GM18951 (cell line): ENCODE data around the gene PRAC2.

ENCODE experiments used
- POLR2A ChIP-seq: IDR thresholded peaks from 4 replicates; pipeline ENCODE4 v1.6.1; 2011; ENCODE audit warnings: mild to moderate bottlenecking; ENCODE audit not compliant: insufficient read length, insufficient read depth; ENCODE audit errors: extremely low read depth
- in situ Hi-C: fragments of 300-500 bp; cut with MboI; formaldehyde crosslinking; loops from one replicate; pipeline ENCODE4 v1.12.0; 2022; ENCODE audit warnings: low sequenced_read_pairs, mixed read lengths, inconsistent platforms; ENCODE audit not compliant: unreplicated experiment

The PRAC2 gene

DNA sequence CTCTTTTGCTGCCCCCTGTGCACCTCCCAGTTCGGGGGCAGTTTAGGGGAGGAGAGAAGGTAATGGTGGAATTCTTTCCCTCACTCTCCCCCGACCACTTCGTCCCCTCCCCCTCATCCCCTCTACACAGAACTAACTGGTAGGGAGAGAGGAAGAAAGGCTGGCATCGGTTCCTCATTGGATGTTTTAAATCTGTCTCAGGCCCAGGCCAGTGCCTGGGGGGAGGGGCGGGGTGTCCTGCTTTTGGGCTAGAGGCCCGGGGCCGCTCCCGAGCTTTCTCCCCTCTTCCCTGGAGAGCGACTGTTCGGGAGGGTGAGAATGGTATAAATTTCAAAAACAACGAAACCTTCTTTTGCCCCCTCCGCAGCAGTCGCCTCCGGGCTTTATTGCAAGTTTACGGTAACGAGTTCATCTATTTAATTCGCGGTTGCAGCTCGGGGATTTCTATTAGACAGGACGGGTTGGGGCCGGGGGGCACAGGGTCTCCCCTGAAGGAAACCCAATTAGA lies at the start of gene PRAC2:
TSS of gene PRAC2 (plus strand) at position 271 of the 508 bp plus-strand sequence. CDS start 1,226 bp downstream, outside the sequence.
- in situ Hi-C loops, result loop anchor here (10.0 kb wide), 1 partner anchor 162 kb away; no protein-coding TSS in a partner anchor
- TF ChIP-seq POLR2A, result no peak

DNA sequence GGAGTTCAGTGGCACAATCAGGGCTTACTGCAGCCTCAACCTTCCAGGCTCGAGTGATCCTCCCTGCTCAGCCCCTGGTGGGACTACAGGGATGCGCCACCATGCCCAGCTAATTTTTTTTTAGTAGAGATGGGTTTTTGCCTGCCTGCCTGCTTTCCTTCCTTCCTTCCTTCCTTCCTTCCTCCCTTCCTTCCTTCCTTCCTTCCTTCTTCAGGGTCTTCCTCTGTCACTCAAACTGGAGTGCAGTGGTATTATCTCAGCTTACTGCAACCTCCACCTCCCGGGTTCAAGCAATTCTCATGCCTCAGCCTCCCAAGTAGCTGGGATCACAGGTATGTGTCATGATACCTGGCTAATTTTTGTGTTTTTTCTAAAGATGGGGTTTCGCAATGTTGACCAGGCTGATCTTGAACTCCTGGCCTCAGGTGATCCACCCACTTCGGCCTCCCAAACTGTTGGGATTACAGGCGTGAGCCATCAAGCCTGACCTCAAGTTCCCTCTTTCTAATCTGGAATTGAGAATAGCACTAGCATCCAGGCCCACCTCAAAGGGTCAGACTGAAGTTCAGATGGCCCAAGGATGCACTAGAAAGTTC lies 45.9 kb upstream of the PRAC2 start:
- in situ Hi-C loops, result loop anchor here (10.0 kb wide), 1 partner anchor 208 kb away; no protein-coding TSS in a partner anchor
- TF ChIP-seq POLR2A, result no peak

DNA sequence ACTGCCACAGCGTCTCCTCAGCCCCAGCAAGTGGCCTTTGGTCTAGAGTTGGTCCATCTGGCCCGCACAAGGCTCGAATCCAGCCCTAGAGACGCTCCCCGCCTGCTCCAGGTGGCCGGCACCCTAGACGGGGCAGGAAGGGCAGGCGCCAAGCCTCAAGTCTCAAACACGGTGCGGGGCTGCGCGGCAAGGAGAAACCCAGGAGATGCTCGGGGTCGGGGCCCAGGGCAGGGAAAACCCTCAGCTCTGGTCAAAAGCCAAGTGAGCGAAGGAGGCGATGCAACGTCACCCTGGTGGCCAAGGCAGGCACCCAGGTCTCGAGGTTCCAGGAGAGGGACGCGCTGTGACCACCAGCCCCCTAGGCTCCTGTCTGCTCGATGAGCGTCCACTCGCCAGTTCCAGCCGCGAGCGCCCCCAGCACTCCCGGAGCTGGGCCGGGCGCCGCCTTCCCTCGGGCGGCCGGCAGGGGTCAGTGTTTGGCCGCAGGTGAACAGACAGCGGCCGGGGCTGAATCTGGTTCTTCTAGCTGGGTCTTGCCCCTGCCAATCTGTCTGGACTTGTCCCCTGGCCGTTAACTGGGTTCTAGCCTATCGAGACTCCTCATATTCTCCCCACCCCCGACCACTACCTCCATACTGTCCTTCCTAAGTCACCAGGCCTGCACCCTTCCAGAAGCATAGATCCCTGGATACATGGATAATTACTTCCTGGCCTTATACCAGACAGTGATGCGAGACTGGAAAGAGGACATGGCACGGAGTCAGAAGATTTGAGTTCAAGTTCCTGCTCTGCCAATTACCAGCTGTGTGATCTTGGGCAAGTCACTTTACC lies 44.6 kb upstream of the PRAC2 start:
- TF ChIP-seq POLR2A, result no peak
- in situ Hi-C loops, result loop anchor here (10.0 kb wide), 1 partner anchor 206 kb away; no protein-coding TSS in a partner anchor

DNA sequence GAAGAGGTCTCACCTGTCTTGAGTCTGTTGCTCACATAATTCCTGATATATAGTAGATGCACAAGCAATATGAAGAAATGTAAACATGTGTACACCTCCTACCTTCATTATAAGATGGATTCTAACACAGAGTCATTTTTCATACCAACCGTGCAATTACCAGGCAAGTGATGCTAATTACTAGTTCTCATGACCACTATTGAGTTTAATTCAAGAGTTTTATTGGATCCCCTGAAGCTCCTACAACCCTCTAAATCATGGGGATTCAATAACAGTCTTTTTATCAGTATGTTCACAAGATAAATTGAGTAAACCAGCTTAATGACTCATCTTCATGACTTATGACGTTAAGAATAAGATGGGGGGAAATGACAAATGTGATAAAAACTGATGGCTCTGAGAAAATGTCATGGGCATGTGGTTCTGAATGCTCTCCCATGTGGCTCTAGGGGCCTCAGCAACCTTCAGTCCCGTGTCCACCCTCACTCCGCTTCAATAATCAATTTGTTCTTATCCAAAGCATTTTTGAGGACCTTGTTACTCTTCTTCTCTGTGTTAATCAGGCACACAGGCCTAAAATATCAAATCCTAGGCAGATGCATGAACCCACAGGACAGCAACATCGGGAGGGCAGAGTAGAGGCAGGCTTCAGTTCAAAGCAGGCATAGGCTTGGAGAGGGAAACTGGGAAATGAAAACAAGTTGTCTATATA lies 43.4 kb upstream of the PRAC2 start:
- no peak for TF ChIP-seq POLR2A
- in situ Hi-C loops, result loop anchor here (10.0 kb wide), 1 partner anchor 205 kb away; no protein-coding TSS in a partner anchor

DNA sequence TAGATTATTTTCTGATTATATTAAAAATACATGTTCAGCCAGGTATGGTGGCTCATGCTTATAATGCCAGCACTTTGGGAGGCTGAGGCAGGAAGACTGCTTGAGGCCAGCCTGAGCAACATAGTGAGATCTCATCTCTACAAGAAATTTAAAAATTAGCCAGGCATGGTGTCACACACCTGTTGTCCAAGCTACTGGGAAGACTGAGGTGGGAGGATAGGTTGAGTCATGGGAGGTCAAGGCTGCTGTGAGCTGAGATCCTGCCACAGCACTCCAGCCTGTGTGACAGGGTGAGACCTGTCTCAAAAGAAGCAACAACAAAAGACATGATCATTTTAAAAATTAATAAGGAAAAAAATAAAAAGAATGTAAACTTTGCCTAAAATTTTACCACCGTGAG lies 41.4 kb upstream of the PRAC2 start:
- no peak for TF ChIP-seq POLR2A
- in situ Hi-C loops, result no loop called here

DNA sequence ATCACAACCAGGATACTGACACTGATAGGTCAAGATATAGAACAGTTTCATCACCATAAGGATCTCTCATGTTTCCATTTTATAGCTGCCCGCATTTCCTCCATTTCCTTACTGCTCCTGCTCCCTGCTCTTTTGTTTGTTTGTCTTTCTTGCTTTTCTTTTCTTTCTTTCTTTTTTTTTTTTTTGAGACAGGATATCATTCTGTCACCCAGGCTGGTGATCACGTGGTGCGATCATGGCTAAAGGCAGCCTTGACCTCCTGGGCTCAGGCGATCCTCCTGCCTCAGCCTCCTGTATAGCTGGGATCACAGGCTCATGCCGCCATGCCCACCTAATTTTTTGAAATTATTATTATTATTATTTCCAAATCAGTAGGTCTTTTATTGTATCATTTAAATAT lies 32.3 kb upstream of the PRAC2 start:
- in situ Hi-C loops, result no loop called here
- TF ChIP-seq POLR2A, result no peak

DNA sequence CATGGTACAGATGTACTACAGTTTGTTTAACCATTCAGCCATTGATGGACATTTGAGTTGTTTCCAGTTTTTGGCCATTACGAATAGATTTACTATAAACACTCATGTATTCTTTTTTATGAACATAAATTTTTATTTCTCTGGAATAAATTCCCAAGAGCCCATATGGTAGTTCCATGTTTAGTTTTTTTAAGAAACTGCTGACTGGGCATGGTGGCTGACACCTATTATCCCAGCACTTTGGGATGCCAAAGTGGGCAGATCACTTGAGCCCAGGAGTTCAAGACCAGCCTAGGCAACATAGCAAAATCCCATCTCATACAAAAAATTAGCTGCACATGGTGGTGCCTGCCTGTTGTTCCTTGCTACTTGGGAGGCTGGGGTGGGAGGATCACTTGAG lies 30.9 kb upstream of the PRAC2 start:
- TF ChIP-seq POLR2A, result no peak
- in situ Hi-C loops, result no loop called here

DNA sequence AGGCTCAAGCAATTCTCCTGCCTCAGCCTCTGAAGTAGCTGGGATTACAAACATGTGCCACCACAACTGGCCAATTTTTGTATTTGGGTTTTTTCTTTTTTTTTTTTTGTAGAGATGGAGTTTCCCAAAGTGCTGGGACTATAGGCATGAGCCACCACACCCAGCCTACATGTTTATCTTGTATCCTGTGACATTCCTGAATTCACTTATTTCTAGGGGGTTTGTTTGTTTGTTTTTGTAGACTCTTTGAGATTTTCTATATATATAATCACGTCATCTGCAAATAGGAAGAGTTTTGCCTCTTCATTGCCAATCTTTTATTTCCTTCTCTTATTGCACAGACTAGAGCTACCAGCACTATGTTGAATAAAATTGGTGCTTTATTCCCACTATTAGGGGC lies 29.8 kb upstream of the PRAC2 start:
- no peak for TF ChIP-seq POLR2A
- in situ Hi-C loops, result no loop called here

DNA sequence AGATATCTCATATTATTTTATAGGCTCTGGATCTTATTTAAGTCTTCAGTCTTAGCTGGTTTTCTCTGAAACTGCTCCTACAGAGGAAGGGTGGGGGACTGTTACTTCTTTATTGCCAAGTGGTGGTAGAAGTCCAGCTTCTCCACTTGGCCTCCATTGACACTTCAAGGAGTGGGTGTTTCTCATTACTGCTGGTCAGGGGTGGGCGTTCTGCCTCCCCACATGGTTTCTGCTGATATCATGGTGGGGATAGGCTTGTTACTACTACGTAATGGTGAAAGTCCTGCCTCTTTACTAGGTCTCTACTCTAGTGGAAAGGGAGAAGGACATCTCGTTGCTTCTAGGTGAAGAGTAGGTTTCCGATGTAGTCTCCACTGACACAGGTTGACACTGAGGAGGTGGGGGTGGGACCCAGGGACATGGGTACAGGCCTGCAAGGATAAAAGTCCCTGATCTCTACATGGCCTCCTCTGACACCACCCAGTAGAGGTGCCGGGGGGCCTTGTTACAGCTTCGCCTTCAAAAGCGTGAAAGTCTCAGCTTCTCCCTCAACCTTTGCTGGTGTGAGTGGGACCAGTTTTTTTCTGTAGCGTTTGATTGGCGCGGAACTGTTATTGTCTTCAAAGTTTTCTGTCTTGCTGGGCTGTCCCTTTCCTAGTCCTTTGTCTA lies 21.0 kb upstream of the PRAC2 start:
- in situ Hi-C loops, result no loop called here
- no peak for TF ChIP-seq POLR2A

DNA sequence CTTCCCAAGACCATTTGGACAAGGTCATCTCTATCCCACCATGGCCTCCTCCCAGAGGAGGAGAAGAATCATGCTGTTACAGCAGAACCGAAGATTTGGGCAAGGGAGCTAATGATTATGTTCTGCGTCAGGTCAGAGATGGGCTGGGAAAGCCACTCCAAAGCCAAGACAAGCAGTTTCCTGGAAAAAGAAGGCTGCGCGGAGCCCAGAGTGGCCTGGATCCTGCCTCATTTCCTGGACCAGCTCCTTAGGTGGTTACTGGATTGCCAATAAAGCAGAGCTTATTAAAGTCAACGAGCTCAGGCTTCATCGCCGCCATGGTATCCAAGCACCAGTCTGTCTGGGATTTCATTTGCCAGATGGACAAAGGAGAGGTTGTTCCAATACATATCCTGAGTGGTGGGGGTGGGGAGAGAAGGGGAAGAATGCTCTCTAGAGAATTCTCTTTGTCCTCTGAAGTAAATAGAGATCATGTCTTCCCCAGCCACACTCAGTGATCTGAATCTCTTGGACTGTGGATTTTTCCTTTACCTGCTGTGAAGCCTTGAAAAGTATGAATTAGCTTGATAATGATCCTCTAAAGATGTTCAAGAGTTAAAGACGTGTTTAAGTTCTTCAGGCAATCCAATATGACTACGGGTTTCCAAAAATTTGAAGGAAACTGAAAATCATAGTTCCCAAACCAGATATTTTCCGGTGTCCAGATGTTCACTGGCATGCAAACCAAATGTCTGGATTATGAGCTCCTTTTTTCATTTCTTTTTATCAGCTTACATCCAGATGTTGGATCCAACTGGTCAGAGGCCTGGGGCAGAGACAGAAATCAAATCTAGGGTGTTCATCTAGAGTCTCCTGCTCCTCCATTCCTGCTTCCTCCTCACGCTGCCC lies 18.4 kb upstream of the PRAC2 start:
- in situ Hi-C loops, result no loop called here
- TF ChIP-seq POLR2A, result no peak

DNA sequence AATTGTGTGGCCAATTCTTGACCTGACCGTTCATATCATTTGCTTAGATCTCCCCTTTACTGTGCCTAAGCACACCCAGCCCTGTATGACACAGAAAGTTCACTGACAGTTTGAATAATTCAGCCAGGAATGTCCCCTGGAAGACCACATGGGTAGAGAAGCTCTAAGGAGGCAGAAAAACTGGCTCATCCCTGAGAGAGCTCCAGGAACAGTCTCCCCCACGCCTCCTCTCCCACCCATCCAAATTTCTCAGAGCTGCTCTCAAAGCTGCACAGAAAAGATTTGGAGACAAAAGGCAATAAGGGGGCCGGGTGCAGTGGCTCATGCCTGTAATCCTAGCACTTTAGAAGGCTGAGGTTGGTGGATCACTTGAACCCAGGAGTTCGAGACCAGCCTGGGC lies 11.9 kb upstream of the PRAC2 start:
- in situ Hi-C loops, result no loop called here
- no peak for TF ChIP-seq POLR2A
